GM06990 (cell line): ENCODE measurements around the gene CACNA1B.

Source experiments
- DNase-seq: peaks from one replicate; pipeline ENCODE4 v3.0.0-alpha.2; 2011; ENCODE audit not compliant: insufficient read length; ENCODE audit errors: extremely low read depth
- H3K27me3 ChIP-seq: replicated peaks from 2 replicates; pipeline ENCODE4 v1.6.0; 2011; ENCODE audit warnings: low read length; ENCODE audit not compliant: control insufficient read depth, insufficient read depth
- H3K36me3 ChIP-seq: 2 replicates; pipeline ENCODE4 v1.5.1; 2011; ENCODE audit warnings: low read length; ENCODE audit not compliant: control insufficient read depth, insufficient read depth
- H3K4me3 ChIP-seq: replicated peaks from 2 replicates; pipeline ENCODE4 v1.5.1; 2011; ENCODE audit warnings: low read depth, mild to moderate bottlenecking, control low read depth, low read length
- TF ChIP-seq, protein P1 (sequence below): IDR thresholded peaks from 2 replicates; pipeline ENCODE4 v1.5.1; 2011; ENCODE audit warnings: low read length, control low read depth, mild to moderate bottlenecking, inconsistent platforms; ENCODE audit not compliant: insufficient read depth, poor library complexity, severe bottlenecking

The CACNA1B gene

DNA sequence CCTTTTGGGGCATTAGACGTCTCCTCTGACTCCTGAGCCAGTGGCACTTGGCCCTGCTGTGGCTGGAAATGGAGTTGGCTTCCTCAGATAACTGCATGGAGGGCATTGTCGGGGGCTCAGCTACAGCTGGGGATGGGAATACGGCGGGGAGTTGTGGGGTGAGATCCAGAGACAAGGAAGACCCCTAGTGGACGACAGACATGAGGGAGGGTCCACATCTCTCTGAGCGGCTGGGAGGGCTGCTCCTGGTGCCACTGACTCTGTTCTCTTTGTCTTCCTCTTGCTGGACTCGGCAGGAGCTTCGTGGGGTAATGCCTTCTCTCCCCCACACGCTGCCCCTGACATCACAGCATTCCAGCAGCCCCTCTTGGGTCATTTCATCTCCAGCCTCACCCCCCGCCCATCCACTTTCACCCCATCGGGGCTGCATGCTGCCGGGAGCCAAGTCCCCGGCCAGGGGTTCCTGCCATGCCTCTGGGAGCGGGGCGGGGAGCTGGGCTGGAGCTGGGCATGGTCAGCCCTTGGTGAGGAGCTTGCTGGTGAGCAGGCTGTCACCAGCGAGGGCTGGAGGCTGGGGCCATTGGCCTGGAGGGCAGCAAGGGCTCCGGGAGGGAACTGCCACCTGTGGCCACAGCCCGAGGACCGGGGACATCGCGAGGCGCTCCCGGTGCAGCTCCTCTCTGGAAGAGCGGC lies 172.3 kb downstream of the CACNA1B start:
- TF ChIP-seq, protein P1, sequence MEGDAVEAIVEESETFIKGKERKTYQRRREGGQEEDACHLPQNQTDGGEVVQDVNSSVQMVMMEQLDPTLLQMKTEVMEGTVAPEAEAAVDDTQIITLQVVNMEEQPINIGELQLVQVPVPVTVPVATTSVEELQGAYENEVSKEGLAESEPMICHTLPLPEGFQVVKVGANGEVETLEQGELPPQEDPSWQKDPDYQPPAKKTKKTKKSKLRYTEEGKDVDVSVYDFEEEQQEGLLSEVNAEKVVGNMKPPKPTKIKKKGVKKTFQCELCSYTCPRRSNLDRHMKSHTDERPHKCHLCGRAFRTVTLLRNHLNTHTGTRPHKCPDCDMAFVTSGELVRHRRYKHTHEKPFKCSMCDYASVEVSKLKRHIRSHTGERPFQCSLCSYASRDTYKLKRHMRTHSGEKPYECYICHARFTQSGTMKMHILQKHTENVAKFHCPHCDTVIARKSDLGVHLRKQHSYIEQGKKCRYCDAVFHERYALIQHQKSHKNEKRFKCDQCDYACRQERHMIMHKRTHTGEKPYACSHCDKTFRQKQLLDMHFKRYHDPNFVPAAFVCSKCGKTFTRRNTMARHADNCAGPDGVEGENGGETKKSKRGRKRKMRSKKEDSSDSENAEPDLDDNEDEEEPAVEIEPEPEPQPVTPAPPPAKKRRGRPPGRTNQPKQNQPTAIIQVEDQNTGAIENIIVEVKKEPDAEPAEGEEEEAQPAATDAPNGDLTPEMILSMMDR: no peak
- no peaks in the 10 kb centered on the region for H3K36me3 ChIP-seq
- no peak overlapping the region for H3K4me3 ChIP-seq
- no peak for DNase-seq
- H3K27me3 ChIP-seq: no peaks in the 10 kb centered on the region; the same call in 1 of the 2 replicates

DNA sequence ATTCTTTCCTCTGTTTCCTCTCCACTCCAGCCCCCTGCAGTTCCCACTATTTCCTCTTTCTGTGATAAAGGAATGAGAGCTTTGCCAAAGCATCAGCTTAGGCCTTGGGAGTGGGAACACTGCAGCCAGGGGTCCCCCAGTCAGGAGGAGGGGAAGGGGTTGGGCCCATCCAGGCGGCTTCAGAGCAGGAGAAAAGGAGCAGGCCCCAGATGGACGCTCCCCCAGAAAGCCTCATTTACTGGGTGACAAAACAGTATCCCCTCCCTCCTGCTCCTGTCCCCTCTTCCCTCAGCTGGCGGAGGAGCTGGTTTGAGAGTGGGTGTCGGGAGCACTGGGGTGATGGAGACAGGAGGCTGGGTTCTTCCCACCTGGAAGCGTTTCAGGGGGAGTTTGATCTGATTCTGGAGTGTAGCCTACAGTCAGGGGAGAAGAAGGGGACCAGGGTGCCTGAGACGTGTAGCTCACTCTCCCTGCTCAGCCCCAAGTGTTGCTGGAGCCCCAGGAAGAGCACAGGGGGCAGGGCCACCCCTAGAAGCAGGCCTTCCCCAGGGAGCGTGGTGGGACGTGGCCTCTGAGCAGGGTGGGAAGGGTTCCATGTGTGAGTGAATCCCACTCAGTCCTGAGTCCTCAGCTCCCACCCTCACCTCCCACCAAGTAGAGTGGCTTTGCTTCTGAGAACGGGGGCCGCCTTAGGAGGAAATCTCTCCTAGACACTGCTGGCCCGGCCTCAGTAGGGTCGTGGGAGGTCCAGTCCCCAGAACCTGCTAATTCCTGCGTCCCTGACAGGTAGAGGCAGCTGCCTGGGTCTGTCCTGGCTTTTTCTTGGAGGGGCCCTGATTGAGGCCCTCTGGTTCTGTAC lies 173.1 kb downstream of the CACNA1B start:
- TF ChIP-seq, protein P1: no peak
- H3K27me3 ChIP-seq: no peaks in the 10 kb centered on the region; the same call in 1 of the 2 replicates
- H3K4me3 ChIP-seq: no peak overlapping the region
- no peaks in the 10 kb centered on the region for H3K36me3 ChIP-seq
- no peak for DNase-seq

DNA sequence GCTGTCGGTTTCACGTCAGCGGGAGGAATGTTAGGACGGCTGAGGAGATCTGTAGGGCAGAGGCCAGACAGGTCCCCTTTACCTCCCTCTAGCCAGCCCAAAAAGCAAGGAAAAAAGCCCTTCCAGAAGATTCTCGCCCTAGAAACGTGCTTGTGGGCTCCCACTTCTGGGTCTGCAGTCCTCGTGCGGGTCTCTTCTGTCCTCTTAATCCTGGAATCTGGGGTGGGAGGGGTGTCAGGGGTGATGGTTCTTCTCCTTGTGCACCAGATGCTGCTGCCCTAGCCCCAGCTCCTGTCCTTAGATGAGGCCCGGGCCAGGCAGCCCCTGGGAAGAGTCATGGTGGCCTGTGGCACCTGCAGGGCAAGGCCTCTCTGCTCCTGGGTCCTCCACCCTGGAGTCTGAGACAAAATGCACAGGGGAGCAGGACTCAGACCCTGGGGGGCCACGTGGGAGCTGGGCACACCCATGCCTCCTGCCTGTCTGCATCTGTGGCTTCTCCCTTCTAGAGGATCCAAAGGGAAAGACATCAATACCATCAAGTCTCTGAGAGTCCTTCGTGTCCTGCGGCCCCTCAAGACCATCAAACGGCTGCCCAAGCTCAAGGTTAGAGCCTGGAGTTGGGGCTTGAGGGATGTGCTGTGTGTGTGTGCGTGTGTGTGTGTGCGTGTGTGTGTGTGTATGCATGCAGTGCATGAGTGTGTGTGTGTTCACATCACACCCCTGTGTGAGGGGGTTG lies 174.2 kb downstream of the CACNA1B start:
- Histone ChIP-seq H3K36me3 (no peaks in the 10 kb centered on the region), H3K27me3 (no peaks in the 10 kb centered on the region; the same call in 1 of the 2 replicates), H3K4me3 (no peak overlapping the region)
- TF ChIP-seq, protein P1: no peak
- DNase-seq: no peak

DNA sequence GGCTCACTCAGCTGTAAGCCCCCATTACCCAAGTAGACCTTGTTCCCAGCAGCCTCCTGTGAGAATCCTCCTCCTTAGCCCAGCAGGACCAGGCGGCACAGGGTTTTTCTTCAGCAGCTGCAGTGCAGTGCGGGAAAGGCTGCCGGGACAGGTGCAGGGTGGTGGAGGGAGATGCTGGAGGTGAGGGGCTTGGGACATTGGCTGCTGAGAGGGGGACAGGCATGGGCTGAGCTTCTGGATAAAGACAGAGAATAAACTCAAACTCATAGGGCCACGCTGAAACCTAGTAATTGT lies 174.7 kb downstream of the CACNA1B start:
- Histone ChIP-seq H3K4me3 (no peak overlapping the region), H3K36me3 (no peaks in the 10 kb centered on the region), H3K27me3 (no peaks in the 10 kb centered on the region; the same call in 1 of the 2 replicates)
- no peak for DNase-seq
- TF ChIP-seq, protein P1: no peak

DNA sequence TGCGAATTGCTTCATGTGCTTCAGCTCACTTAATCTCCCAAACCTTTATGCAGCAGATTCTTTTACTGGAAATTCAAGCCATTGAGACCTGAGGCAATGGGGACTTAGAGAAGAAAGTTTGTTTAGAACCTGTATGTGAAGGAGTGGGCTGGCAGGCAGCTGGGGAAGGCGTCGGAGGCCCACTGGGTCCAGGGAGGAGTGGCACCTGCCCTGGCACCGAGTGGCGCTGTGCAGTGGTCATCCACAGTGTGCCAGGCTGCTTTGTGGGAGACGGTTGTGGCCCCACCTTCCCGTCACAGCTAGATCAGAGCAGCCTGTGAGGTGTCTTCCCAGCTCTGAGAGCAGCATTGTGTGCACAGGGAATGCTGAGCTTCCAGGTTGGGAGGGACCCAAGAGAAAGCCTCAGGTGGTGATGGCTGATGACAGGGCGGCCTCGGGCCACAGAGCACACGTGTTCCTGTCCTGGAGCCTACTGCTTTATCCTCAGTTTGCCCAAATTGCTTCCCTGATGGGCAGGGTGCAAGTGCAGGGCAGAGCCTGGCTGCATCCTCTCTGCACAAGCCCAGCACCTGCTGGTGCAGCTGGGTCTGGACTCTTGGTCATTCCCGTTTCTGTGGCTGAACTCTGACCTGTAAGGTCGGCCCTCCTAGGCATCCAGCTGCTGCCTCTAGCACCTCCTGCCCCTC lies 175.2 kb downstream of the CACNA1B start:
- no peaks in the 10 kb centered on the region; the same call in 1 of the 2 replicates for H3K27me3 ChIP-seq

More for the DNA sequence above, 175.2 kb downstream of the CACNA1B start:
- TF ChIP-seq, protein P1: no peak
- H3K36me3 ChIP-seq: no peaks in the 10 kb centered on the region
- H3K4me3 ChIP-seq: no peak overlapping the region
- DNase-seq: no peak
